Esophagus squamous epithelium (tissue), 5 donors: Measurements from ENCODE around the gene GPR37. TPM values are rescaled to one million over a fixed set of nuclear protein-coding genes. Genes with fewer than 3 reads are reported as not detected.

Source experiments
- DNase-seq: peaks from one replicate; lab custom pipeline; 2025; lab: John Stamatoyannopoulos, UW
- H3K27ac ChIP-seq, 4 donors: fragments of 200-600 bp; sonication (generic); one replicate each; pipeline ENCODE4 v1.5.1; 2016 to 2019; ENCODE audit warnings: mild to moderate bottlenecking in 1 of 4
- H3K27me3 ChIP-seq, 4 donors: fragments of 200-600 bp; sonication (generic); 1 replicate in 3 of 4; 2 replicates in 1 of 4; pipeline versions ENCODE4 v1.5.1 to v1.6.0; 2017 to 2021; ENCODE audit warnings: antibody characterized with exemption in 1 of 4
- H3K36me3 ChIP-seq, 3 donors: fragments of 200-600 bp; sonication (generic); one replicate each; pipeline ENCODE4 v1.5.1; 2016 to 2019
- H3K4me1 ChIP-seq, 3 donors: fragments of 200-600 bp; sonication (generic); one replicate each; pipeline ENCODE4 v1.5.1; 2017 to 2019
- H3K4me3 ChIP-seq, 4 donors: fragments of 200-600 bp; sonication (generic); 1 replicate in 3 of 4; 2 replicates in 1 of 4; pipeline ENCODE4 v1.5.1; 2016 to 2019; ENCODE audit warnings: mild to moderate bottlenecking in 2 of 4, moderate library complexity in 1 of 4
- H3K9me3 ChIP-seq, 3 donors: fragments of 200-600 bp; sonication (generic); one replicate each; pipeline ENCODE4 v1.5.1; 2016 to 2019
- POLR2A ChIP-seq, 4 donors: fragments of 450-650 bp; IDR thresholded peaks; one replicate each; pipeline ENCODE4 v1.6.1; 2017; ENCODE audit warnings: antibody characterized with exemption in 4 of 4, mild to moderate bottlenecking in 4 of 4, moderate library complexity in 3 of 4
- WGBS, 2 donors: methylation state at CpG; one replicate each; pipeline ENCODE4 v1.1.5; 2018; 5-methylcytosine and 5-hydroxymethylcytosine counted together
- intact Hi-C: fragments of 100-400 bp; cut with DNase I; formaldehyde crosslinking; loops from one replicate; pipeline ENCODE4 v1.15.0; 2022
- total RNA-seq, 4 donors: library from RNA; depleted of rRNA; stranded (reverse); fragments of >200 nt; gene quantifications; one replicate each; pipeline ENCODE4 v1.1.0, GENCODE V29; 2016
- TF ChIP-seq, protein P1 (sequence below), 6 experiments: fragments of 450-650 bp in 4 of 6; fragments of 200-600 bp in 2 of 6; sonication (generic) in 2 of 6; IDR thresholded peaks; one replicate each; pipeline ENCODE4 v1.5.1; 2016 to 2019; ENCODE audit warnings: antibody characterized with exemption in 6 of 6, mild to moderate bottlenecking in 4 of 6, moderate library complexity in 4 of 6
- donor health status: DM: yes; HTN: yes; CAD: no.

The GPR37 gene
- total RNA-seq, 4 donors from 2014 or later: 3.7 to 17.0 (median 9.7) TPM

DNA sequence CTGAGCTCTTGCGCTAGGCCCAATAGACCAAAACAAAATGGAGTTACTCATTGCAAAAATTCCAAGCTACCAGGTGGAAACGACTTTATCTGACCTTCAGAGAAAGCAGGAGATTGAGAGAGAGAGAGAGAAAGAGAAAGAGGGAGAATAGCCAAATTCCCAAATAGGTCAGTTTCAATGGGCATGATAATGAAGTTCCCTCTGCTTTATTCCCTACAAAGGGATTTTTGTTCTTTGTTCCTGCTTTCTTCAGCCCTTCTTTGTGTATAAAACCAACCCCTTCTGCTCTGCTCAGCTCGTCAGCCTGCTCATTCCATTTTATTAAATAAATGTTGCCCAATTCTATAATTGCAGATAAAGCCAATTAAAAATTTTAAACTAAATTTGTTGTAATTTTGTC lies 45.0 kb upstream of the GPR37 start:
- WGBS, 2 donors: 59 to 67% methylated on average over 3 of the region's 3 CpGs
- H3K4me1 ChIP-seq: no peaks in the 10 kb centered on the region
- H3K36me3 ChIP-seq: no peaks in the 10 kb centered on the region
- H3K27me3 ChIP-seq: peaks cover 0 to 33% (median 0%) of the 10 kb centered on the region in 4 donors
- intact Hi-C loops: no loop called here
- H3K4me3 ChIP-seq: no peak overlapping the region
- DNase-seq: no peak
- H3K9me3 ChIP-seq: no peaks in the 10 kb centered on the region
- TF ChIP-seq, protein P1, sequence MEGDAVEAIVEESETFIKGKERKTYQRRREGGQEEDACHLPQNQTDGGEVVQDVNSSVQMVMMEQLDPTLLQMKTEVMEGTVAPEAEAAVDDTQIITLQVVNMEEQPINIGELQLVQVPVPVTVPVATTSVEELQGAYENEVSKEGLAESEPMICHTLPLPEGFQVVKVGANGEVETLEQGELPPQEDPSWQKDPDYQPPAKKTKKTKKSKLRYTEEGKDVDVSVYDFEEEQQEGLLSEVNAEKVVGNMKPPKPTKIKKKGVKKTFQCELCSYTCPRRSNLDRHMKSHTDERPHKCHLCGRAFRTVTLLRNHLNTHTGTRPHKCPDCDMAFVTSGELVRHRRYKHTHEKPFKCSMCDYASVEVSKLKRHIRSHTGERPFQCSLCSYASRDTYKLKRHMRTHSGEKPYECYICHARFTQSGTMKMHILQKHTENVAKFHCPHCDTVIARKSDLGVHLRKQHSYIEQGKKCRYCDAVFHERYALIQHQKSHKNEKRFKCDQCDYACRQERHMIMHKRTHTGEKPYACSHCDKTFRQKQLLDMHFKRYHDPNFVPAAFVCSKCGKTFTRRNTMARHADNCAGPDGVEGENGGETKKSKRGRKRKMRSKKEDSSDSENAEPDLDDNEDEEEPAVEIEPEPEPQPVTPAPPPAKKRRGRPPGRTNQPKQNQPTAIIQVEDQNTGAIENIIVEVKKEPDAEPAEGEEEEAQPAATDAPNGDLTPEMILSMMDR (IDR thresholded peaks at IDR 0.05): no peak
- TF ChIP-seq POLR2A (IDR thresholded peaks at IDR 0.05): no peak
- H3K27ac ChIP-seq: no peak overlapping the region

DNA sequence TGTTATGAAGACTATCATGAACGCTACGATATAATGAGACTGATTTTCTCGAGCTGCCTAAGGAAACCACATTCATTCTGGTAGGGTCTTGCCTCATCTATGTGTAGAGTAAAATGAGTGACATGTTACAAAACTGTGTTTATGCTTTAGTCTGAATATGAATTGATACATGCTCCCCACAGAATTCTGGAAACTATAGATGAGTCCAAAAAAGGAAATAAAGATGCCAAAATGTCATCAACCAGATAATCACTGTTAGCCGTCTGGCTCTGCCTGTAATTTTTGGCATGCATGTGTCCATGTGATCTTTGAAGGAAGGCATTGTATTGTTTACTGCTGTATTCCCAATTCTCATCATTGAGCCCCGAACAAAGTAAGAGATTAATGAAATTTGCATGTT lies 42.6 kb upstream of the GPR37 start:
- Histone ChIP-seq H3K9me3 (no peaks in the 10 kb centered on the region), H3K36me3 (no peaks in the 10 kb centered on the region), H3K4me1 (no peaks in the 10 kb centered on the region), H3K27ac (no peak overlapping the region), H3K4me3 (no peak overlapping the region), H3K27me3 (peaks cover 0 to 22% (median 0%) of the 10 kb centered on the region in 4 donors)
- 67 to 82% methylated on average over 5 of the region's 5 CpGs for WGBS, 2 donors
- no peak for DNase-seq
- TF ChIP-seq, protein P1 (IDR thresholded peaks at IDR 0.05): no peak
- TF ChIP-seq POLR2A (IDR thresholded peaks at IDR 0.05): no peak
- intact Hi-C loops: no loop called here

DNA sequence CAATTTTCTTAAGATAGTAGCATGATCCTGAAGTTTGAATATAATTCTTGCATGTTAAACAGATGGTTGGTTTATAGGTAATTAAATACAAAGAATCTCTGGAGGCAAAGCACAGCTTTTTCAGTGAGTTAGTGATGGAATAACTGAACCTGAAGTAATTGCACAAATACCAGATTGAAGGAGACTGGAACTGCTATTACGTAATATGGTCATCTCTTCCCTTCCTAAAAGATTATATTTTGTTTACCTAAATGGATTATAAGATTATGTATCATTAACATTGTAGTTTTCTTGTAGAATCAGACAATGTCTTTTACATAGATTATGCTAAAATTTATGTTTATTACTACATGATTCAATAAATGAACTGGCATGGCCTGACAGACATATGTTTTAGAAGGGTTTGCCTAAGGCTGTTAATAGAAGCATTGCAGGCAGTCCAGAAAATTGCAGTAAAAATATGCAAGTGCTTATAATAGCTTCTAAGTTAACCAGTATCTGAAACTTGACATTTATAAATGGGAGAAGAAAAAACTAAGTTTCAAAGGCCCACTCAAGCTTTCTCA lies 35.8 kb upstream of the GPR37 start:
- Histone ChIP-seq H3K4me3 (no peak overlapping the region), H3K27ac (no peak overlapping the region), H3K4me1 (no peaks in the 10 kb centered on the region), H3K9me3 (no peaks in the 10 kb centered on the region), H3K36me3 (no peaks in the 10 kb centered on the region), H3K27me3 (peaks cover 0 to 22% (median 0%) of the 10 kb centered on the region in 4 donors)
- no peak for DNase-seq
- intact Hi-C loops: no loop called here
- WGBS, 2 donors: 69 to 80% methylated on average over 1 of the region's 1 CpG
- TF ChIP-seq, protein P1 (IDR thresholded peaks at IDR 0.05): no peak
- TF ChIP-seq POLR2A (IDR thresholded peaks at IDR 0.05): no peak

DNA sequence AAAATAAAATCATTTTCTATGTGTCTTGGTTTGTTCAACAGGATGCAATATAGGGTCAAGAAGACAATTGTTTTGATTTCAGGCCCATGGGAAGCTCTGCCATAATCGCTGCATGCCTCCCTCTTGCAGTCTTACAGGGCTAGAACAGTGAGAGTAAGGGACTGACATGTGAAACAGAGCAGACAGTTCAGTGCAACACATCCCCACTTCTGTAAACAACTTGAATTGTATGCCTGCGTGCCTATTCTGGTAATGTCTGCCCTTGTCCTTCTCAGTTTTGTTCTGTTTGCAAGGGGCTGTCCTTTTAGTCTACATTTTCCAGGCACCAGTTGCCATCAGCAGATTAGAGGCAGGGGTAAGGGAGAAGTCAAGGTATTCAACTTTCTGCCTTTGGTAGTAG lies 34.8 kb upstream of the GPR37 start:
- no peaks in the 10 kb centered on the region for H3K4me1 ChIP-seq
- H3K4me3 ChIP-seq: no peak overlapping the region
- TF ChIP-seq, protein P1 (IDR thresholded peaks at IDR 0.05): no peak
- no peak for TF ChIP-seq POLR2A (IDR thresholded peaks at IDR 0.05)
- no peaks in the 10 kb centered on the region for H3K9me3 ChIP-seq
- H3K36me3 ChIP-seq: no peaks in the 10 kb centered on the region
- WGBS, 2 donors: 36 to 46% methylated on average over 2 of the region's 2 CpGs
- intact Hi-C loops: no loop called here
- H3K27me3 ChIP-seq: peaks cover 0 to 22% (median 0%) of the 10 kb centered on the region in 4 donors
- DNase-seq: no peak
- H3K27ac ChIP-seq: no peak overlapping the region

DNA sequence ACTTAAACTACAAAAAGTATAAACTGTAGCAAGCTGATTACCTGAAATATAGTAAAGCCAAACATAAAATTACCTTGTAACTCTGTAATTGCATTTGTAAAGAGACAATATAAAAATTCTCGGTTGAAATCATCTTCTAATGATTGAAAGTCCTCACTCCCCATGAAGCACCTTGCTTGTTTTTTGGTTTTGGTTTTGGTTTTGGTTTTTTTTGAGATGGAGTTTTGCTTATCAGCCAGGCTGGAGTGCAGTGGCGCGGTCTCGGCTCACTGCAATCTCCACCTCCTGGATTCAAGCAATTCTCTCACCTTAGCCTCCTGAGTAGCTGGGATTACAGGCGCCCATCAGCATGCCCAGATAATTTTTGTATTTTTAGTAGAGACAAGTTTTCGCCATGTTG lies 33.9 kb upstream of the GPR37 start:
- Histone ChIP-seq H3K4me3 (no peak overlapping the region), H3K9me3 (no peaks in the 10 kb centered on the region), H3K27me3 (peaks cover 0 to 22% (median 0%) of the 10 kb centered on the region in 4 donors), H3K27ac (no peak overlapping the region), H3K4me1 (no peaks in the 10 kb centered on the region), H3K36me3 (no peaks in the 10 kb centered on the region)
- DNase-seq: no peak
- WGBS, 2 donors: 76 to 94% methylated on average over 6 of the region's 6 CpGs
- TF ChIP-seq, protein P1 (IDR thresholded peaks at IDR 0.05): no peak
- TF ChIP-seq POLR2A (IDR thresholded peaks at IDR 0.05): no peak
- intact Hi-C loops: no loop called here
